B cell (primary cell): ENCODE data around the gene HDDC3. TPM values are rescaled to one million over a fixed set of nuclear protein-coding genes. Genes with fewer than 3 reads are reported as not detected.

Experiments used
- ATAC-seq: fragments of 200-7000 bp; cut with Tn5 transposase; one replicate; pipeline ENCODE4 v1.10.0; 2021; ENCODE audit warnings: low read depth, mild to moderate bottlenecking, moderate number of reproducible peaks, moderate library complexity
- CTCF ChIA-PET: fragments of 350-600 bp; sonication (Branson Sonifier 250); formaldehyde crosslinking; loops from one replicate; lab custom pipeline; 2021; ENCODE audit warnings: antibody characterized with exemption, inconsistent platforms; lab: Charles Lee
- POLR2A ChIA-PET: fragments of 350-600 bp; sonication (Branson Sonifier 250); formaldehyde crosslinking; loops from one replicate; lab custom pipeline; 2021; ENCODE audit warnings: antibody characterized with exemption; lab: Charles Lee
- DNase-seq: peaks from one replicate; pipeline ENCODE4 v3.0.0; 2013
- H2AFZ ChIP-seq: 2 replicates; pipeline ENCODE4 v1.6.1; 2012; ENCODE audit warnings: mild to moderate bottlenecking, low read depth, low read length; ENCODE audit not compliant: insufficient read depth, poor library complexity, severe bottlenecking
- H3K27ac ChIP-seq, 2 donors: 1 replicate in 1 of 2; 2 replicates in 1 of 2; pipeline ENCODE4 v1.5.1; 2012 to 2013; ENCODE audit warnings: low read length in 2 of 2, mild to moderate bottlenecking in 2 of 2, moderate library complexity in 1 of 2
- H3K27me3 ChIP-seq, 4 experiments: fragments of 200-600 bp in 1 of 4; sonication (generic) in 1 of 4; replicated peaks in 1 of 4; 1 replicate in 2 of 4; 2 replicates in 2 of 4; pipeline versions ENCODE4 v1.6.1 to v1.7.0; 2013 to 2016; ENCODE audit warnings: low read length in 3 of 4, mild to moderate bottlenecking in 2 of 4, mixed read lengths in 1 of 4, moderate library complexity in 1 of 4; ENCODE audit not compliant: insufficient read depth in 4 of 4, control insufficient read depth in 3 of 4; ENCODE audit errors: control extremely low read depth in 1 of 4
- H3K36me3 ChIP-seq, 2 experiments: replicated peaks in 1 of 2; 1 replicate in 1 of 2; 2 replicates in 1 of 2; pipeline versions ENCODE4 v1.6.1 to v1.7.1; 2013; ENCODE audit warnings: low read length in 1 of 2; ENCODE audit not compliant: insufficient read depth in 2 of 2, control insufficient read depth in 1 of 2; ENCODE audit errors: control extremely low read depth in 1 of 2, extremely low read depth in 1 of 2
- H3K4me1 ChIP-seq, 2 donors: fragments of 200-600 bp in 1 of 2; sonication (generic) in 1 of 2; 1 replicate in 1 of 2; 2 replicates in 1 of 2; pipeline versions ENCODE4 v1.5.1 to v1.6.1; 2013 to 2017; ENCODE audit warnings: low read length in 2 of 2; ENCODE audit not compliant: control insufficient read depth in 2 of 2, insufficient read depth in 2 of 2
- H3K4me2 ChIP-seq: replicated peaks from 2 replicates; pipeline ENCODE3; 2012; ENCODE audit warnings: mild to moderate bottlenecking, low read depth, low read length; ENCODE audit not compliant: poor library complexity, severe bottlenecking
- H3K4me3 ChIP-seq, 5 experiments: fragments of 200-600 bp in 1 of 5; sonication (generic) in 1 of 5; 1 replicate in 3 of 5; 2 replicates in 2 of 5; pipeline versions ENCODE4 v1.5.1 to v1.7.0; 2011 to 2016; ENCODE audit warnings: low read length in 4 of 5, mild to moderate bottlenecking in 4 of 5, low read depth in 2 of 5, control low read depth in 1 of 5, moderate library complexity in 1 of 5; ENCODE audit not compliant: insufficient read depth in 1 of 5; ENCODE audit errors: control extremely low read depth in 1 of 5, extremely low read depth in 1 of 5
- H3K79me2 ChIP-seq: fragments of 200-600 bp; sonication (generic); one replicate; pipeline ENCODE4 v1.6.0; 2016; ENCODE audit warnings: low read length; ENCODE audit not compliant: control insufficient read depth, insufficient read depth
- H3K9ac ChIP-seq: fragments of 200-600 bp; sonication (generic); 2 replicates; pipeline ENCODE4 v1.6.1; 2017; ENCODE audit warnings: mild to moderate bottlenecking, low read length, moderate library complexity
- H3K9me3 ChIP-seq, 3 donors: one replicate each; pipeline versions ENCODE4 v1.6.1 to v1.7.1; 2013; ENCODE audit warnings: low read length in 2 of 3; ENCODE audit not compliant: control insufficient read depth in 2 of 3, insufficient read depth in 1 of 3; ENCODE audit errors: control extremely low read depth in 1 of 3
- H4K20me1 ChIP-seq: 2 replicates; pipeline ENCODE4 v1.6.0; 2012; ENCODE audit warnings: mild to moderate bottlenecking, low read length; ENCODE audit not compliant: insufficient read depth, control insufficient read depth, poor library complexity, severe bottlenecking
- H3K27ac Mint-ChIP-seq: one replicate; pipeline ENCODE4 v1.8.0; 2021; ENCODE audit warnings: mixed read lengths
- H3K27me3 Mint-ChIP-seq: one replicate; pipeline ENCODE4 v1.8.0; 2021; ENCODE audit warnings: mixed read lengths
- H3K4me1 Mint-ChIP-seq: one replicate; pipeline ENCODE4 v1.8.0; 2021; ENCODE audit warnings: mixed read lengths
- H3K4me3 Mint-ChIP-seq: one replicate; pipeline ENCODE4 v1.8.0; 2021; ENCODE audit warnings: mixed read lengths
- H3K9me3 Mint-ChIP-seq: one replicate; pipeline ENCODE4 v1.8.0; 2022; ENCODE audit warnings: mixed read lengths; ENCODE audit not compliant: insufficient read depth
- EZH2 ChIP-seq: IDR thresholded peaks from 2 replicates; pipeline ENCODE4 v1.6.1; 2012; ENCODE audit warnings: borderline replicate concordance, low read depth, mild to moderate bottlenecking, moderate library complexity, low read length; ENCODE audit not compliant: insufficient read depth, poor library complexity, severe bottlenecking
- WGBS: methylation state at CpG from one replicate; pipeline ENCODE4 v1.1.5; 2013; ENCODE audit warnings: missing lambda C conversion rate; ENCODE audit not compliant: insufficient coverage; 5-methylcytosine and 5-hydroxymethylcytosine counted together
- intact Hi-C: fragments of 100-400 bp; cut with micrococcal nuclease; formaldehyde crosslinking; loops from one replicate; pipeline ENCODE4 v1.10.0; 2022
- polyA plus RNA-seq: library from polyadenylated mRNA; depleted of rRNA; stranded (reverse); fragments of >200 nt; gene quantifications from 2 replicates; pipeline ENCODE4 v1.2.3, GENCODE V29; 2012
- total RNA-seq, 2 donors: library from RNA; stranded (reverse); fragments of 120-200 nt in 1 of 2; gene quantifications; 1 replicate in 1 of 2; 2 replicates in 1 of 2; pipeline versions ENCODE4 v1.2.3 to v1.2.4, GENCODE V29; 2013 to 2022
- TF ChIP-seq, protein P1 (sequence below): fragments of 200-600 bp; IDR thresholded peaks from one replicate; pipeline ENCODE4 v1.8.0; 2022; ENCODE audit warnings: antibody characterized with exemption, mild to moderate bottlenecking

HDDC3 gene
- total and polyA plus RNA-seq, 2 donors (not counting 1 experiment from before 2014, with no cell fraction given) = 23.9 to 26.8 TPM

- H3K27ac Mint-ChIP-seq = peak overlapping the region; percentile 65
- Histone ChIP-seq H3K4me3 (peak overlapping the region in 4 of 5 experiments; percentile 85 to 93 (median 89)), H3K9ac (peak overlapping the region; percentile 97), H3K36me3 (peaks cover 0 to 24% of the 10 kb centered on the region in 2 experiments), H3K79me2 (peaks cover 13% of the 10 kb centered on the region), H4K20me1 (peaks cover 12% of the 10 kb centered on the region), H3K4me2 (peak overlapping the region; percentile 89), H3K27me3 (no peaks in the 10 kb centered on the region), H3K27ac (no peak overlapping the region), H2AFZ (peak overlapping the region; percentile 95), H3K9me3 (no peaks in the 10 kb centered on the region), H3K4me1 (peaks cover 16 to 24% of the 10 kb centered on the region in 2 donors)
- no peaks in the 10 kb centered on the region for H3K27me3 Mint-ChIP-seq
- intact Hi-C loops = loop anchor here (1.0 to 5.0 kb wide), 5 partner anchors 31 to 315 kb away; partner anchors contain the start of gene VPS33B
- no peaks in the 10 kb centered on the region for H3K9me3 Mint-ChIP-seq
- CTCF ChIA-PET = interaction anchor here (0.8 to 8.7 kb wide), 23 partner anchors 7 to 579 kb away, joined by 3 to 118 read pairs (median 6); partner anchors contain the start of genes HDDC3, UNC45A and VPS33B
- H3K4me1 Mint-ChIP-seq = peaks cover 21% of the 10 kb centered on the region
- peak overlapping the region; percentile 90 for H3K4me3 Mint-ChIP-seq
- TF ChIP-seq EZH2 = no peak
- TF ChIP-seq, protein P1, sequence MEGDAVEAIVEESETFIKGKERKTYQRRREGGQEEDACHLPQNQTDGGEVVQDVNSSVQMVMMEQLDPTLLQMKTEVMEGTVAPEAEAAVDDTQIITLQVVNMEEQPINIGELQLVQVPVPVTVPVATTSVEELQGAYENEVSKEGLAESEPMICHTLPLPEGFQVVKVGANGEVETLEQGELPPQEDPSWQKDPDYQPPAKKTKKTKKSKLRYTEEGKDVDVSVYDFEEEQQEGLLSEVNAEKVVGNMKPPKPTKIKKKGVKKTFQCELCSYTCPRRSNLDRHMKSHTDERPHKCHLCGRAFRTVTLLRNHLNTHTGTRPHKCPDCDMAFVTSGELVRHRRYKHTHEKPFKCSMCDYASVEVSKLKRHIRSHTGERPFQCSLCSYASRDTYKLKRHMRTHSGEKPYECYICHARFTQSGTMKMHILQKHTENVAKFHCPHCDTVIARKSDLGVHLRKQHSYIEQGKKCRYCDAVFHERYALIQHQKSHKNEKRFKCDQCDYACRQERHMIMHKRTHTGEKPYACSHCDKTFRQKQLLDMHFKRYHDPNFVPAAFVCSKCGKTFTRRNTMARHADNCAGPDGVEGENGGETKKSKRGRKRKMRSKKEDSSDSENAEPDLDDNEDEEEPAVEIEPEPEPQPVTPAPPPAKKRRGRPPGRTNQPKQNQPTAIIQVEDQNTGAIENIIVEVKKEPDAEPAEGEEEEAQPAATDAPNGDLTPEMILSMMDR = no peak
- ATAC-seq (no peak), DNase-seq (no peak)
- 79% methylated on average over 15 of the region's 20 CpGs for WGBS
- POLR2A ChIA-PET = interaction anchor here (1.6 kb wide), 1 partner anchor 14 kb away, joined by 3 read pairs; no protein-coding TSS in a partner anchor
Observed at GRCh38 chr15:90955624-90956273, 23.4 kb upstream of the HDDC3 start.
